ENCODE results near the gene SPOUT1. TPM values are rescaled to one million over a fixed set of nuclear protein-coding genes. Genes with fewer than 3 reads are reported as not detected.

The SPOUT1 gene
- total RNA-seq, 1 experiment from 2014 or later, result 59.6 TPM

GRCh38 chr9:128788445-128788844 is 41.1 kb downstream of the SPOUT1 start:
- intact Hi-C loops (cut with micrococcal nuclease; ENCODE audit: unreplicated experiment), result no loop called here
- no peak overlapping the region for H2AFZ ChIP-seq

GRCh38 chr9:128787659-128788058 is 41.9 kb downstream of the SPOUT1 start:
- Histone ChIP-seq H3K27me3 (ENCODE audit: insufficient read depth, low read depth) (no peaks in the 10 kb centered on the region), H3K79me2 (ENCODE audit: low read depth) (peaks cover 24% of the 10 kb centered on the region), H3K36me3 (ENCODE audit: low read depth) (0 out of 2 replicates have a peak, but pooled peaks cover 3% of the 10 kb centered on the region), H3K4me3 (peak overlapping the region; percentile 96), H3K9me3 (ENCODE audit: insufficient read depth, low read depth) (no peaks in the 10 kb centered on the region), H4K20me1 (ENCODE audit: insufficient read depth) (no peaks in the 10 kb centered on the region), H3K4me2 (peak overlapping the region; percentile 97), H3K27ac (no peak overlapping the region), H3K4me1 (replicated peaks; ENCODE audit: insufficient read depth) (peaks cover 16% of the 10 kb centered on the region), H3K9me2 (ENCODE audit: insufficient read depth) (no peaks in the 10 kb centered on the region), H2AFZ (peak overlapping the region; percentile 99; the same call in 1 of the 2 replicates), H3F3A (ENCODE audit: insufficient read depth, low read depth) (peaks cover 11% of the 10 kb centered on the region; the same call in 1 of the 2 replicates)
- no TSS peak for BruUV-seq (replicated peaks)
- peak in 1 of 2 experiments; percentile 9 for DNase-seq
- no peak for TF ChIP-seq CTCF (conservative IDR thresholded peaks at IDR 0.05)
- no peak for TF ChIP-seq EZH2 (IDR thresholded peaks at IDR 0.05; ENCODE audit: low read depth)
- CTCF ChIA-PET, result no interaction called here
- intact Hi-C loops (cut with micrococcal nuclease; ENCODE audit: unreplicated experiment), result loop anchor here (1.0 to 2.0 kb wide), 2 partner anchors 15 to 153 kb away; no protein-coding TSS in a partner anchor
- POLR2A ChIA-PET (ENCODE audit: unreplicated experiment), result no interaction called here

More at GRCh38 chr9:128788445-128788844, 41.1 kb downstream of the SPOUT1 start:
- no peak for DNase-seq
- no peaks in the 10 kb centered on the region for H3K9me3 ChIP-seq (ENCODE audit: insufficient read depth, low read depth)
- no peaks in the 10 kb centered on the region for H4K20me1 ChIP-seq (ENCODE audit: insufficient read depth)
- BruUV-seq (replicated peaks), result TSS peak; percentile 49
- H3K4me2 ChIP-seq, result peak overlapping the region; percentile 97
- H3K9me2 ChIP-seq (ENCODE audit: insufficient read depth), result no peaks in the 10 kb centered on the region
- CTCF ChIA-PET, result interaction anchor here (0.6 kb wide), 2 partner anchors 67 to 1369 kb away, joined by 4 to 8 read pairs; no protein-coding TSS in a partner anchor
- TF ChIP-seq CTCF (conservative IDR thresholded peaks at IDR 0.05), result no peak
- no peak for TF ChIP-seq EZH2 (IDR thresholded peaks at IDR 0.05; ENCODE audit: low read depth)
- peaks cover 24% of the 10 kb centered on the region for H3K79me2 ChIP-seq (ENCODE audit: low read depth)
- no peak overlapping the region for H3K27ac ChIP-seq
- H3K4me1 ChIP-seq (replicated peaks; ENCODE audit: insufficient read depth), result peaks cover 13% of the 10 kb centered on the region
- POLR2A ChIA-PET (ENCODE audit: unreplicated experiment), result interaction anchor here (0.6 kb wide), 1 partner anchor 35 kb away, joined by 4 read pairs; no protein-coding TSS in a partner anchor
- peak overlapping the region; percentile 96; the same call in 1 of the 2 replicates for H3K4me3 ChIP-seq
- H3K27me3 ChIP-seq (ENCODE audit: insufficient read depth, low read depth), result no peaks in the 10 kb centered on the region
- 0 out of 2 replicates have a peak, but pooled peaks cover 3% of the 10 kb centered on the region for H3K36me3 ChIP-seq (ENCODE audit: low read depth)
- peaks cover 11% of the 10 kb centered on the region; the same call in 1 of the 2 replicates for H3F3A ChIP-seq (ENCODE audit: insufficient read depth, low read depth)

GRCh38 chr9:128786681-128787601 is 42.7 kb downstream of the SPOUT1 start, which contains the start of gene TBC1D13:
TSS of gene TBC1D13 (plus strand) at chr9:128787253. CDS start at chr9:128787354, 101 bp downstream.
- Histone ChIP-seq H3K9me2 (ENCODE audit: insufficient read depth) (no peaks in the 10 kb centered on the region), H3K4me3 (peak within 1 kb of the TSS; percentile 96), H3K36me3 (ENCODE audit: low read depth) (0 out of 2 replicates have a peak, but pooled peaks cover 3% of the 10 kb centered on the region), H3K9me3 (ENCODE audit: insufficient read depth, low read depth) (no peaks in the 10 kb centered on the region), H3K79me2 (ENCODE audit: low read depth) (peaks cover 24% of the 10 kb centered on the region), H3K4me2 (peak within 1 kb of the TSS; percentile 97), H3K27ac (peak within 1 kb of the TSS; percentile 43), H4K20me1 (ENCODE audit: insufficient read depth) (no peaks in the 10 kb centered on the region), H2AFZ (peak within 1 kb of the TSS; percentile 99), H3K27me3 (ENCODE audit: insufficient read depth, low read depth) (no peaks in the 10 kb centered on the region), H3F3A (ENCODE audit: insufficient read depth, low read depth) (peaks cover 11% of the 10 kb centered on the region; the same call in 1 of the 2 replicates), H3K4me1 (replicated peaks; ENCODE audit: insufficient read depth) (peaks cover 16% of the 10 kb centered on the region)
- ChIA-PET CTCF (no interaction called here), POLR2A (ENCODE audit: unreplicated experiment) (no interaction called here)
- DNase-seq, result peak; percentile 71 to 88
- BruUV-seq (replicated peaks), result no TSS peak
- intact Hi-C loops (cut with micrococcal nuclease; ENCODE audit: unreplicated experiment), result loop anchor here (1.0 to 2.0 kb wide), 2 partner anchors 15 to 152 kb away; no protein-coding TSS in a partner anchor
- TF ChIP-seq CTCF (conservative IDR thresholded peaks at IDR 0.05), result no peak
- no peak for TF ChIP-seq EZH2 (IDR thresholded peaks at IDR 0.05; ENCODE audit: low read depth)
